ENCODE data around the gene PRKCH.

The PRKCH gene

GRCh38 chr14:61569812-61570548 lies 248.6 kb downstream of the PRKCH start:
- DNase-seq (ENCODE audit: low spot score) = no peak

GRCh38 chr14:61570549-61571290 lies 249.3 kb downstream of the PRKCH start:
- no peak for DNase-seq (ENCODE audit: low spot score)

DNA sequence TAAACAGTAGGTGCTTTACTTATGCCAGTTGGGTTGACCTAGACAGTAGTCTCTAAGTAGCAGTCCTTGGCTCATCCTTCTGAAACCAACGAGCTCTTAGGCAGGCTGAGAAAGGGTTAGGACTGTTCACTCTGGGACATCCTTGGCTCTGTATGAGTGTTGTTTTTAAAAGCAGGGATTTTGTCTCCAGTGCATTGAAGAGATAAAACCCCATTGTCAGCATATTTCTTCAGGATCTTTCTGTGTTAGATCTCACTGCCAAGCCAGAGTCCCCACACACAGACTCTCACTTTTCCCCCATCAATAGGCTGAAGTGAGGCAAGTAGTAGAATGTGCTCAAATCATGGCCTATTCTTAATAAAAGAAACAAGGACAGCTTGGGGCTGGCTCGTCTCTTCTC lies 250.5 kb downstream of the PRKCH start:
- DNase-seq (ENCODE audit: low spot score) = no peak

DNA sequence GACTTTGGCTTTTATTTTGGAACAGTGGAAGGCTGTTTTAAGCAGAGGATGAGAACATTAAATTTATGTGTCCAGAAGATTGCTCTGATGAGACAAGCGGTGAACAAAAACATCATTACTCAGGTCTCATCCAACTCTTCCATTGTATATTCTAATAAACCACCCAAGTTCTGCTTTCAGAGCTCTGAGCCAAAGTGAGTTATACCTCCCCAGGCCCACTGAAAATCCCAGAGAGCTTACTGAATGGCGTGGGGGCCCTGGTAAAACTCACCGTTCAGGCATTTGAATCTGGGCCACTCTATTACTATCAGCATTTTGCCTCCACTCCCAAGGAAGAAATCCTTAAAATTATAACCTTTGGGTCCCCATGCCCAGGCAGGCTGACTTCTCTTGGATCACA lies 251.9 kb downstream of the PRKCH start:
- DNase-seq (ENCODE audit: low spot score) = no peak

DNA sequence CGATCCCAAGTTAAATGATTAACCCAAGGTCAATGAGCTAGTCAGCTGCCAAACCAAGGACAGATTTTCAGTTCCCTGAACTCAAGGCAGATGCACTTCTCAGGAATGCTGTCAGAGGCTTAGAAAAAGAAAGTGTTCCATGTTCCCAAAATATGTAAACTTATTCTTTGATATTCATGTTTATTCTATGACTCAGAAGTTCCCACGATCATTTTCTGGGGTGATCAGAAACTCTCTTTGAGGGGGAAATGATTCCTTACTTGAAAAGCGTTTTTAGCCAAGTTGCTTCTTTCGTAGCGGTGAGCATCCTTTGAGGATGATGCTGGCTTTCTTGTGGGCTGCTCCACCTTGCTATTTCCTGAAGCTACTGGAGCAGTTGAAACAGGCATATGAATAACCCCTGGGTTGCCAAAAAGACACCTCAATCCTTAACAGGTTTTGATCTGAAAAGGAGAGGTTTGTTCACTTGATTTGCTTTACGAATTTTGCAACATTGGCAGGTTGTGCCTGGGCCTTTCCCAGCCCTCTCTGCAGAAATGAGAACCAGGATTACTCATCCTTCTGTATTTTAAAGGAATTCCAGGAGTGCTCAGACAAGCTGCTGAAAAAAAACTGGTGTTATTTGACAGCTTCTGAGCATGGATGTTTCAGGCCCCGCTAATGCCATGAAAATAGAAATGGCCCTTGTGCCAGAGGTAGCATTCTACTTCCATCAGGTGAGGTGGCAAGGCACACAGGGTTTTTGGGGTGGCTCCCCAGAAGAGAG lies 252.6 kb downstream of the PRKCH start:
- no peak for DNase-seq (ENCODE audit: low spot score)

GRCh38 chr14:61574514-61574807 lies 253.1 kb downstream of the PRKCH start:
- DNase-seq (ENCODE audit: low spot score) = no peak

- DNase-seq (ENCODE audit: low spot score) = no peak
Observed at GRCh38 chr14:61575126-61575525, 253.7 kb downstream of the PRKCH start.

GRCh38 chr14:61575551-61576150 lies 254.3 kb downstream of the PRKCH start:
- DNase-seq (ENCODE audit: low spot score) = no peak

GRCh38 chr14:61577506-61577931 lies 256.1 kb downstream of the PRKCH start:
- no peak for DNase-seq (ENCODE audit: low spot score)

DNA sequence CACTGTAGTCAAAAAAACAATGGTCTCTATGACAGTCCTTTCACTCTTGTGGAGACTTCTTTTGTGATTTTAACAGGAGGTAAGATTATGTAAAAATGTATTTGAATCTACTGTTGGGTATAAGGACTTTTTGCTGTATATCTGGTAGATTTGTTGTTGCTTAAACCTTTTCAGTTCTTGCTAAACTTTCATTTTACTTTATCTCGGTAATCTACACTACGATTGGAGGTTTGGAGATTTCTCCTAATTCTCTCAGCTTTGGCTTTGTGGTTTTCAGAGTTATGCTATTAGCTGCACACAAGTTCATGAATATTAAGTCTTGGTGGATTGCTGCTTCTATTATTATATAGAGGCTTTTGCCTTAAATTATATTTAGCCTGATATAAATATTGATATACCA lies 257.4 kb downstream of the PRKCH start:
- no peak for DNase-seq (ENCODE audit: low spot score)

- no peak for DNase-seq (ENCODE audit: low spot score)
Observed at GRCh38 chr14:61581340-61581739, 260.0 kb downstream of the PRKCH start.

DNA sequence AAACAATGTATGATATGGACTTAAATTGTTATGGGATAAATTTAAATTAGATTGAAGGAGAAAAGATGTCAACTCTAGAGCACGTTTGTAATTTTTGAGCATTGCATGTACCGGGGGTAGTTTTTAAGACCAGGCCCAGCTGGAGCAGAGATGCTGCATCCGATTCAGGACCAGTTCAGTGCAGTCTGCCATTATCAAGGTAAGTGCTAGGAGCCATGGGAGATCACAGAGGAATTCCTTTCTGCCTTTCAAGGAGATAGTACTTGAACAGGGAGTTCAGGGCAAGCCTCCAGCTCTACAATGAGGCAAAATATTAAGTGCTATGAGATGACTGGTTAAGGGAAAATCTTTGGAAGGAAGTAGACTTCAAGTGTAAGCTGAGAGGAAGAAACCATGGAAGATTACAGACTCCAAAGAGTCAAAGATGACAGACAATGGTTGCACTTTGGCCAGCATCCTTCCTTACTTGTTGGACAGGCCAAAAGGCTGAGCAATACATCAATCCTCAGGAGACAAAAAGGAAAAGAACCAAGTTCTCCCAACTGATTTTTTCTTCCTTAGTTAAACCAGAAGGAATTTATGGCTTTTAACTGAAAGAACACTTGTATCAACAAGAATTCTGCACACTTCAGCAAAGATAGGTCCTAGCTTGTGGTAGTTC lies 260.7 kb downstream of the PRKCH start:
- no peak for DNase-seq (ENCODE audit: low spot score)

DNA sequence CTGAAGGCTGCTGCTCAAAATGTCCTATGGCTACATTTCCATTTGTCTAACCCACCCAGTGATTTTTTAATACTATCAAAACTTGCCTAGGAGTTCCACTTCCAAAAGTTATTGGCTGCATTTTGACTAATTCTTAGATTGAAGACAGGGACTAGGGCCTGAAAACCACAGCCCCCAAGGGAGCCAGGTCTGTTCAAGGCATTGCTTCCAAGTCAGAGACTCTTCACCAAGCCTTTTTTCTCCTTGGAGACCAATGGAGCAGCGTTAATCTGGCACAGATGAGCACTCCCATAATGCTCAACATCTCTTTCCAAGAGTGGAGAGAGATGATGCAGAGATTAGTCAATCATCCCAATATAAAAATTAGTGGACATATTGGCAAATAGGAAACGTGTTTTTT lies 261.4 kb downstream of the PRKCH start:
- no peak for DNase-seq (ENCODE audit: low spot score)

- DNase-seq (ENCODE audit: low spot score) = no peak
Observed at GRCh38 chr14:61584331-61584741, 263.0 kb downstream of the PRKCH start.

DNA sequence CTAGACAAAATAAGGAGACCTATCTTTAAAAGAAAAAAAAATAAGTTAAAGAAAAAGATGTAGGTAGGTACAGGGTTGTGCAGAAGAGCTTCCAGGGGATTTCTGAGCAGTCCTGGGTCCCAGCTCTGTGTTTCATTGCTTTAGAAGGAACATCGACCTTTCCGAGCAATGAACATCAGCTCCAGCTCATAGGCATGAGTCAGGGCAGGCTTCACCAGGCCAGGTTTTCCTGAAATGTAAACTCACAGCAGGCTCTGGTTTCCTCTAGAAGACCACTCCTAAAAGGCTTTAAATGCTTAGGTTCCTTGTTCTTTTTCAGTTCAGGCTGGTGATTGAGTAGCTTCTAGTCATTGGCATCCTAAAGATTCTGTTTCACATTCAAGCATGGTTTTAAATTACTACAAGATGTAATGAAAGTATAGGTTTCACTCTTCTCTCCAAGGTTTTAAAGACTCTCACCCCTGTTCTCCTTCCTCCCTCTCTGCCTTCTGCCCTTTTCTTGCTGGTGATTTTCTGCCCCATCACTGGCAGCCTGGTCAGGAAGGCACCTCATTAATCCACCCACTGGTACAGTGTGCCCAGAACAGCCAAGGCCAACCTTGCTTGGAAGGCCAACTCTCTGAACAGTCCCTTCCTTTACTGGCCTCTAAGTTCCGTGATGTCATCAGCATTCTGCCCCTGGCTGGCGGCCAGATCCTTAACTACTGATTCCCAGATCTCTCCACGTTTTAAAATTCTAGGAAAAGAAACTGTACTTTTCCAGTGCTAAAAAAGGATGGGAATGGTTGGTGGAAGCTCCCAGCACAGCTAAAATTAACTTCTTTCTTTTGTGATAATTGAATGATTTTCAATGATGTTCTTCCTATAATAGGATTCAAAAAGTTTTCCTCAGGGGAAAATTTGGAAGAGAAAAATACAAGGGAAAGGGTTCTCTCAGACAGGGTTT lies 264.5 kb downstream of the PRKCH start:
- DNase-seq (ENCODE audit: low spot score) = no peak

DNA sequence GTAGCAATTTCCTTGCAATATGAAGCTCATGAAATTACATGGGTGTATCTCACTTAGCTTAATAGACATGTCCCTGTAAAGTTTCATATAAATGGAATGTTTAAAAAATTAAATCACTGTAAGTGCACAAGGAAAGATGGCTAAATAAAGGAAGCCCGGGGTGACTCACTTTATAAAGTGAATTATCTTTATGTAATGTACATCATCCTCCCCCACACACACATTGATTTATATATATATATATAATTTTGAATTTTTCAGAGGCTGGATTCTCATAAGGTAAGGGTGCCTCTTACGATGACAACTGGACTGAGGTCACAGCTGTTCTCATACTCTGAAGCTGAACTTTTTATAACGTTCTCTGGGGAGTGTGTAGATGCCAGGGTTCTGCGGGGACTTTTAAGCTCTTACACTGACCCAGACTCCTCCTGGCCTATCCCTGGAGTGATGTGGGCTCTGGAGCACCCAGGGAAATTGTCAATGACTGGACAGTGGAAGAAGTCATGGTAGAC lies 265.2 kb downstream of the PRKCH start:
- DNase-seq (ENCODE audit: low spot score) = no peak

DNA sequence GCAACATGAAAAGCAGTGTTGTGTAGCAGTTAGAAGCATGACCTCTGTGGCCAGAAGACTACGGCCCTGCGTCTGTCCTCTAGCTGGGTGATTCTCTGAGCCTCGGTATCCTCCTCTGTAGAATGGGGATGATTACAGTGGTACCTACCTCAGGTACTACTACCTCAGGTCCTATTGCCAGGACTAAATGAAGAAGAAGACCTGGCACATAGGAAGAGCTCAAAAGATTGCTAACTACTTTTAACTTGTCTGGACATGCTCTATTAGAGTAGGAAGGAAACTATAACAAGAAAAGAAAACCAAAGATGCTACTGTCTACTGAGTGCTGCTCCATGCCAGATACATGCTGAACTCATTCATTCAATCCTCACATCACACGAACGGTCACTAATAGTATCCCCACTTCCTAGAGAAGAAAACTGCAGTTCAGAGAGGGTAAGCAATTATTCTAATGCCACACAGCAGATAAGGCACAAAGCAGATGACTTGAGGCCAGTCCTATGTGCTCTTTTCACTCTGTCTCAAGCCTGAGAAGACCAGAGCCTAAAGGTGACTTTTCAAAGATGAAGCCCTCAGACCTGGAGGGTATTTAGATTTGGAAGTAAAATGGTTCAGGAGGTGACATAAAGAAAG lies 265.8 kb downstream of the PRKCH start:
- no peak for DNase-seq (ENCODE audit: low spot score)

DNA sequence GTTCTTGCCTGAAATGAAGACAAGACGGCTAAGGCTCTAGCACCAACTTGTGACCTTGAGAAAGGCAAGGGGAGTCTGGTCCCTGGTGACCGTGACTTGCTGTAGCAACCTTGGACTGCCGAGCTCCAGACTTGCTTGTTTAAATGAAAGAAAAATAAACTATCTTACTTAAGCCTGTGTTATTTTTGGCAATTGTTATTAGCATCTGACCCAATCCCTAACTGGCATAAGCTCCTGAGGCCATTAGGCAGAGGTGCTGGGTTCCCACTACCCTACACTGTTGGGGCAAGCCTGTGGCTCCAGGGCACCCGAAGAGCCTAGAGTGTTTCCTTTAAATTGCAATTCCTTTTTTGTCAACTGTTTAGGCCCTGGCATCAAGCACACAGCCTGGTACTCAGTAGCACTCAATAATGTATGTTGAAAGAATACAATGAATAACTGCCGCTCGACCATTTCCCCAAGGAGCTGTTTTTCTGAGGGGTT lies 267.1 kb downstream of the PRKCH start:
- DNase-seq (ENCODE audit: low spot score) = no peak

GRCh38 chr14:61589691-61590581 lies 268.6 kb downstream of the PRKCH start:
- DNase-seq (ENCODE audit: low spot score) = no peak
